GM23338 (cell line): ENCODE results near the gene DNAJC8. TPM values are rescaled to one million over a fixed set of nuclear protein-coding genes. Genes with fewer than 3 reads are reported as not detected.

ENCODE experiments used
- ATAC-seq: fragments of 200-7000 bp; cut with Tn5 transposase; 3 replicates; pipeline ENCODE4 v1.9.1; 2020
- DNase-seq: peaks from one replicate; pipeline ENCODE4 v3.0.0-alpha.2; 2015; ENCODE audit warnings: low spot score
- H2AFZ ChIP-seq: fragments of 200-600 bp; sonication (generic); 2 replicates; pipeline ENCODE4 v1.8.0; 2016; ENCODE audit warnings: antibody characterized with exemption, mild to moderate bottlenecking, moderate library complexity
- H3F3A ChIP-seq: fragments of 200-600 bp; sonication (generic); replicated peaks from 2 replicates; pipeline ENCODE4 v1.8.0; 2017; ENCODE audit warnings: antibody characterized with exemption, mixed run types, low read depth
- H3K27ac ChIP-seq: fragments of 200-600 bp; sonication (generic); 2 replicates; pipeline ENCODE4 v1.6.1; 2016; ENCODE audit warnings: low read depth
- H3K27me3 ChIP-seq: fragments of 200-600 bp; sonication (generic); 2 replicates; pipeline ENCODE4 v1.8.0; 2016; ENCODE audit warnings: mild to moderate bottlenecking, mixed run types, moderate library complexity; ENCODE audit not compliant: insufficient read depth
- H3K36me3 ChIP-seq: fragments of 200-600 bp; sonication (generic); 2 replicates; pipeline ENCODE4 v1.8.0; 2016; ENCODE audit warnings: mild to moderate bottlenecking; ENCODE audit not compliant: insufficient read depth
- H3K4me1 ChIP-seq: fragments of 200-600 bp; sonication (generic); 2 replicates; pipeline ENCODE4 v1.8.0; 2016; ENCODE audit warnings: mild to moderate bottlenecking, moderate library complexity; ENCODE audit not compliant: insufficient read depth
- H3K4me2 ChIP-seq: fragments of 200-600 bp; sonication (generic); 2 replicates; pipeline ENCODE4 v1.7.1; 2017; ENCODE audit warnings: mixed run types
- H3K4me3 ChIP-seq: fragments of 200-600 bp; sonication (generic); 2 replicates; pipeline ENCODE4 v1.6.1; 2016; ENCODE audit warnings: mixed run types
- H3K79me2 ChIP-seq: fragments of 200-600 bp; sonication (generic); replicated peaks from 2 replicates; pipeline ENCODE4 v1.8.0; 2017; ENCODE audit warnings: mild to moderate bottlenecking; ENCODE audit not compliant: insufficient read depth
- H3K9me2 ChIP-seq: fragments of 200-600 bp; sonication (generic); 2 replicates; pipeline ENCODE4 v1.8.0; 2017; ENCODE audit not compliant: insufficient read depth
- H4K20me1 ChIP-seq: fragments of 200-600 bp; sonication (generic); replicated peaks from 2 replicates; pipeline ENCODE4 v1.8.0; 2017; ENCODE audit warnings: mild to moderate bottlenecking; ENCODE audit not compliant: insufficient read depth
- H3K27ac Mint-ChIP-seq: 2 replicates; pipeline ENCODE4 v1.8.0; 2020; ENCODE audit warnings: inconsistent platforms, mild to moderate bottlenecking, moderate library complexity, mixed read lengths
- H3K27me3 Mint-ChIP-seq: 3 replicates; pipeline ENCODE4 v1.8.0; 2022; ENCODE audit warnings: low read depth, mild to moderate bottlenecking, moderate library complexity, mixed read lengths, inconsistent platforms; ENCODE audit not compliant: insufficient read depth, poor library complexity
- H3K36me3 Mint-ChIP-seq: 3 replicates; pipeline ENCODE4 v1.8.0; 2021; ENCODE audit warnings: low read depth, mild to moderate bottlenecking, inconsistent platforms, moderate library complexity, mixed read lengths
- H3K4me1 Mint-ChIP-seq: 3 replicates; pipeline ENCODE4 v1.8.0; 2020; ENCODE audit warnings: mild to moderate bottlenecking, inconsistent platforms, mixed read lengths
- H3K4me3 Mint-ChIP-seq: 3 replicates; pipeline ENCODE4 v1.8.0; 2021; ENCODE audit warnings: moderate library complexity, mild to moderate bottlenecking, inconsistent platforms, mixed read lengths
- H3K9me3 Mint-ChIP-seq: 3 replicates; pipeline ENCODE4 v1.8.0; 2020; ENCODE audit warnings: moderate library complexity, mild to moderate bottlenecking, inconsistent platforms, mixed read lengths
- CREB1 ChIP-seq: fragments of 250-450 bp; sonication (Bioruptor Pico); IDR thresholded peaks from 2 replicates; pipeline ENCODE4 v1.5.0; 2020; ENCODE audit warnings: low read depth, mild to moderate bottlenecking, moderate library complexity
- CTCF ChIP-seq, 2 experiments: fragments of 200-600 bp in 1 of 2; sonication (generic) in 1 of 2; conservative IDR thresholded peaks; 2 replicates each; pipeline versions ENCODE4 v1.5.1 to v1.6.1; 2016 to 2017; ENCODE audit warnings: antibody characterized with exemption in 2 of 2, low read depth in 2 of 2, mild to moderate bottlenecking in 2 of 2, moderate library complexity in 1 of 2
- ETS1 ChIP-seq: IDR thresholded peaks from 2 replicates; pipeline ENCODE4 v1.6.1; 2016; ENCODE audit warnings: antibody characterized with exemption
- EZH2 ChIP-seq: fragments of 200-600 bp; sonication (generic); IDR thresholded peaks from one replicate; pipeline ENCODE4 v1.8.0; 2017; ENCODE audit warnings: antibody characterized with exemption, mild to moderate bottlenecking, low read depth; ENCODE audit not compliant: unreplicated experiment
- EZH2phosphoT487 ChIP-seq: fragments of 200-600 bp; sonication (generic); IDR thresholded peaks from one replicate; pipeline ENCODE4 v1.8.1; 2018; ENCODE audit warnings: antibody characterized with exemption; ENCODE audit not compliant: unreplicated experiment
- JUNB ChIP-seq: IDR thresholded peaks from one replicate; pipeline ENCODE4 v1.6.1; 2016; ENCODE audit warnings: antibody characterized with exemption; ENCODE audit not compliant: unreplicated experiment
- NANOG ChIP-seq: IDR thresholded peaks from 2 replicates; pipeline ENCODE4 v1.6.1; 2016; ENCODE audit warnings: antibody characterized with exemption, borderline replicate concordance
- POLR2AphosphoS5 ChIP-seq: IDR thresholded peaks from 2 replicates; pipeline ENCODE4 v1.6.1; 2016; ENCODE audit warnings: antibody characterized with exemption, low read depth
- STAT1 ChIP-seq: IDR thresholded peaks from one replicate; pipeline ENCODE4 v1.6.1; 2016; ENCODE audit warnings: antibody characterized with exemption; ENCODE audit not compliant: unreplicated experiment
- ZNF114 ChIP-seq: fragments of 250-450 bp; sonication (Bioruptor Pico); IDR thresholded peaks from 2 replicates; pipeline ENCODE4 v1.5.0; 2020; ENCODE audit warnings: mild to moderate bottlenecking, moderate library complexity
- ZNF331 ChIP-seq: fragments of 250-450 bp; sonication (Bioruptor Pico); IDR thresholded peaks from 2 replicates; pipeline ENCODE4 v1.5.0; 2020; ENCODE audit warnings: low read depth, mild to moderate bottlenecking, moderate library complexity
- polyA plus RNA-seq: library from polyadenylated mRNA; unstranded; fragments of >200 nt; fragmentation: Nextera tagmentation; extraction: Ambion mirVana; gene quantifications from 2 replicates; pipeline ENCODE4 v1.2.1, GENCODE V29; 2016
- total RNA-seq: library from RNA; depleted of rRNA; stranded (reverse); fragments of >200 nt; shearing (Covaris generic); gene quantifications from 2 replicates; pipeline ENCODE4 v1.2.3, GENCODE V29; 2014
- TF ChIP-seq, protein P1 (sequence below): IDR thresholded peaks from one replicate; pipeline ENCODE4 v1.6.1; 2018; ENCODE audit warnings: antibody characterized with exemption; ENCODE audit not compliant: unreplicated experiment
- TF ChIP-seq, protein P2 (sequence below): fragments of 250-450 bp; sonication (Bioruptor Pico); IDR thresholded peaks from 2 replicates; pipeline ENCODE4 v1.5.0; 2020; ENCODE audit warnings: mild to moderate bottlenecking, moderate library complexity

DNAJC8 gene
- total and polyA plus RNA-seq, 2 experiments from 2014 or later, result 67.3 to 210 TPM

- H3K9me3 Mint-ChIP-seq, result no peaks in the 10 kb centered on the region
- Histone ChIP-seq H4K20me1 (peaks cover 61% of the 10 kb centered on the region), H3K4me2 (0 out of 2 replicates have a peak overlapping the region, but pooled peaks have one; percentile 43), H3K27me3 (no peaks in the 10 kb centered on the region), H3K9me2 (no peaks in the 10 kb centered on the region), H3F3A (0 out of 2 replicates have a peak, but pooled peaks cover 9% of the 10 kb centered on the region), H3K36me3 (peaks cover 23% of the 10 kb centered on the region), H3K4me3 (no peak overlapping the region), H3K79me2 (peaks cover 87% of the 10 kb centered on the region), H3K4me1 (peaks cover 42% of the 10 kb centered on the region), H2AFZ (no peak overlapping the region), H3K27ac (peak overlapping the region; percentile 72; the same call in 1 of the 2 replicates)
- peaks cover 13% of the 10 kb centered on the region for H3K27me3 Mint-ChIP-seq
- no peak overlapping the region; the same call in 2 of the 3 replicates for H3K4me3 Mint-ChIP-seq
- no peak for ATAC-seq
- no peak for DNase-seq
- no peak for TF ChIP-seq EZH2
- TF ChIP-seq NANOG, result no peak
- TF ChIP-seq, protein P1, sequence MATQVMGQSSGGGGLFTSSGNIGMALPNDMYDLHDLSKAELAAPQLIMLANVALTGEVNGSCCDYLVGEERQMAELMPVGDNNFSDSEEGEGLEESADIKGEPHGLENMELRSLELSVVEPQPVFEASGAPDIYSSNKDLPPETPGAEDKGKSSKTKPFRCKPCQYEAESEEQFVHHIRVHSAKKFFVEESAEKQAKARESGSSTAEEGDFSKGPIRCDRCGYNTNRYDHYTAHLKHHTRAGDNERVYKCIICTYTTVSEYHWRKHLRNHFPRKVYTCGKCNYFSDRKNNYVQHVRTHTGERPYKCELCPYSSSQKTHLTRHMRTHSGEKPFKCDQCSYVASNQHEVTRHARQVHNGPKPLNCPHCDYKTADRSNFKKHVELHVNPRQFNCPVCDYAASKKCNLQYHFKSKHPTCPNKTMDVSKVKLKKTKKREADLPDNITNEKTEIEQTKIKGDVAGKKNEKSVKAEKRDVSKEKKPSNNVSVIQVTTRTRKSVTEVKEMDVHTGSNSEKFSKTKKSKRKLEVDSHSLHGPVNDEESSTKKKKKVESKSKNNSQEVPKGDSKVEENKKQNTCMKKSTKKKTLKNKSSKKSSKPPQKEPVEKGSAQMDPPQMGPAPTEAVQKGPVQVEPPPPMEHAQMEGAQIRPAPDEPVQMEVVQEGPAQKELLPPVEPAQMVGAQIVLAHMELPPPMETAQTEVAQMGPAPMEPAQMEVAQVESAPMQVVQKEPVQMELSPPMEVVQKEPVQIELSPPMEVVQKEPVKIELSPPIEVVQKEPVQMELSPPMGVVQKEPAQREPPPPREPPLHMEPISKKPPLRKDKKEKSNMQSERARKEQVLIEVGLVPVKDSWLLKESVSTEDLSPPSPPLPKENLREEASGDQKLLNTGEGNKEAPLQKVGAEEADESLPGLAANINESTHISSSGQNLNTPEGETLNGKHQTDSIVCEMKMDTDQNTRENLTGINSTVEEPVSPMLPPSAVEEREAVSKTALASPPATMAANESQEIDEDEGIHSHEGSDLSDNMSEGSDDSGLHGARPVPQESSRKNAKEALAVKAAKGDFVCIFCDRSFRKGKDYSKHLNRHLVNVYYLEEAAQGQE, result no peak
- no peak for TF ChIP-seq ZNF331 (CRISPR knock-in tag)
- no peak for TF ChIP-seq EZH2phosphoT487
- no peak for TF ChIP-seq POLR2AphosphoS5
- no peak for TF ChIP-seq ZNF114 (CRISPR knock-in tag)
- no peak for TF ChIP-seq CTCF (conservative IDR thresholded peaks at IDR 0.05; ENCODE audit: low read depth in 2 of 2)
- TF ChIP-seq, protein P2, sequence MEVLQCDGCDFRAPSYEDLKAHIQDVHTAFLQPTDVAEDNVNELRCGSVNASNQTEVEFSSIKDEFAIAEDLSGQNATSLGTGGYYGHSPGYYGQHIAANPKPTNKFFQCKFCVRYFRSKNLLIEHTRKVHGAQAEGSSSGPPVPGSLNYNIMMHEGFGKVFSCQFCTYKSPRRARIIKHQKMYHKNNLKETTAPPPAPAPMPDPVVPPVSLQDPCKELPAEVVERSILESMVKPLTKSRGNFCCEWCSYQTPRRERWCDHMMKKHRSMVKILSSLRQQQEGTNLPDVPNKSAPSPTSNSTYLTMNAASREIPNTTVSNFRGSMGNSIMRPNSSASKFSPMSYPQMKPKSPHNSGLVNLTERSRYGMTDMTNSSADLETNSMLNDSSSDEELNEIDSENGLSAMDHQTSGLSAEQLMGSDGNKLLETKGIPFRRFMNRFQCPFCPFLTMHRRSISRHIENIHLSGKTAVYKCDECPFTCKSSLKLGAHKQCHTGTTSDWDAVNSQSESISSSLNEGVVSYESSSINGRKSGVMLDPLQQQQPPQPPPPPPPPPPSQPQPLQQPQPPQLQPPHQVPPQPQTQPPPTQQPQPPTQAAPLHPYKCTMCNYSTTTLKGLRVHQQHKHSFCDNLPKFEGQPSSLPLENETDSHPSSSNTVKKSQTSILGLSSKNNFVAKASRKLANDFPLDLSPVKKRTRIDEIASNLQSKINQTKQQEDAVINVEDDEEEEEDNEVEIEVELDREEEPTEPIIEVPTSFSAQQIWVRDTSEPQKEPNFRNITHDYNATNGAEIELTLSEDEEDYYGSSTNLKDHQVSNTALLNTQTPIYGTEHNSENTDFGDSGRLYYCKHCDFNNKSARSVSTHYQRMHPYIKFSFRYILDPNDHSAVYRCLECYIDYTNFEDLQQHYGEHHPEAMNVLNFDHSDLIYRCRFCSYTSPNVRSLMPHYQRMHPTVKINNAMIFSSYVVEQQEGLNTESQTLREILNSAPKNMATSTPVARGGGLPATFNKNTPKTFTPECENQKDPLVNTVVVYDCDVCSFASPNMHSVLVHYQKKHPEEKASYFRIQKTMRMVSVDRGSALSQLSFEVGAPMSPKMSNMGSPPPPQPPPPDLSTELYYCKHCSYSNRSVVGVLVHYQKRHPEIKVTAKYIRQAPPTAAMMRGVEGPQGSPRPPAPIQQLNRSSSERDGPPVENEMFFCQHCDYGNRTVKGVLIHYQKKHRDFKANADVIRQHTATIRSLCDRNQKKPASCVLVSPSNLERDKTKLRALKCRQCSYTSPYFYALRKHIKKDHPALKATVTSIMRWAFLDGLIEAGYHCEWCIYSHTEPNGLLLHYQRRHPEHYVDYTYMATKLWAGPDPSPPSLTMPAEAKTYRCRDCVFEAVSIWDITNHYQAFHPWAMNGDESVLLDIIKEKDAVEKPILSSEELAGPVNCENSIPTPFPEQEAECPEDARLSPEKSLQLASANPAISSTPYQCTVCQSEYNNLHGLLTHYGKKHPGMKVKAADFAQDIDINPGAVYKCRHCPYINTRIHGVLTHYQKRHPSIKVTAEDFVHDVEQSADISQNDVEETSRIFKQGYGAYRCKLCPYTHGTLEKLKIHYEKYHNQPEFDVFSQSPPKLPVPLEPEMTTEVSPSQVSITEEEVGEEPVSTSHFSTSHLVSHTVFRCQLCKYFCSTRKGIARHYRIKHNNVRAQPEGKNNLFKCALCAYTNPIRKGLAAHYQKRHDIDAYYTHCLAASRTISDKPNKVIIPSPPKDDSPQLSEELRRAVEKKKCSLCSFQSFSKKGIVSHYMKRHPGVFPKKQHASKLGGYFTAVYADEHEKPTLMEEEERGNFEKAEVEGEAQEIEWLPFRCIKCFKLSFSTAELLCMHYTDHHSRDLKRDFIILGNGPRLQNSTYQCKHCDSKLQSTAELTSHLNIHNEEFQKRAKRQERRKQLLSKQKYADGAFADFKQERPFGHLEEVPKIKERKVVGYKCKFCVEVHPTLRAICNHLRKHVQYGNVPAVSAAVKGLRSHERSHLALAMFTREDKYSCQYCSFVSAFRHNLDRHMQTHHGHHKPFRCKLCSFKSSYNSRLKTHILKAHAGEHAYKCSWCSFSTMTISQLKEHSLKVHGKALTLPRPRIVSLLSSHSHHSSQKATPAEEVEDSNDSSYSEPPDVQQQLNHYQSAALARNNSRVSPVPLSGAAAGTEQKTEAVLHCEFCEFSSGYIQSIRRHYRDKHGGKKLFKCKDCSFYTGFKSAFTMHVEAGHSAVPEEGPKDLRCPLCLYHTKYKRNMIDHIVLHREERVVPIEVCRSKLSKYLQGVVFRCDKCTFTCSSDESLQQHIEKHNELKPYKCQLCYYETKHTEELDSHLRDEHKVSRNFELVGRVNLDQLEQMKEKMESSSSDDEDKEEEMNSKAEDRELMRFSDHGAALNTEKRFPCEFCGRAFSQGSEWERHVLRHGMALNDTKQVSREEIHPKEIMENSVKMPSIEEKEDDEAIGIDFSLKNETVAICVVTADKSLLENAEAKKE (CRISPR knock-in tag), result no peak
- TF ChIP-seq ETS1, result no peak
- no peak for TF ChIP-seq STAT1
- no peak for TF ChIP-seq CREB1 (CRISPR knock-in tag)
- TF ChIP-seq JUNB, result no peak
- H3K36me3 Mint-ChIP-seq, result peaks cover 36% of the 10 kb centered on the region
- H3K4me1 Mint-ChIP-seq, result peaks cover 50% of the 10 kb centered on the region
- no peak overlapping the region for H3K27ac Mint-ChIP-seq
Measured at GRCh38 chr1:28267633-28268032, 34.8 kb upstream of the DNAJC8 start.
